GM12878 (cell line): ENCODE measurements around the gene ZC3H12D. TPM values are rescaled to one million over a fixed set of nuclear protein-coding genes. Genes with fewer than 3 reads are reported as not detected.
A peak's percentile ranks its signal among the peaks of the same experiment; 100 is the strongest.

Experiments used
- ATF7 ChIP-seq: fragments of 450-650 bp; IDR thresholded peaks from 2 replicates; pipeline ENCODE4 v1.6.1; 2016; ENCODE audit warnings: low read depth, mild to moderate bottlenecking
- BRCA1 ChIP-seq: IDR thresholded peaks from 2 replicates; pipeline ENCODE4 v1.6.1; 2011; ENCODE audit warnings: low read depth, low read length, improper control_type of control experiment
- CEBPB ChIP-seq, 2 experiments: fragments of 150-350 bp in 1 of 2; IDR thresholded peaks; 2 replicates each; pipeline ENCODE4 v1.6.1; 2012 to 2014; ENCODE audit warnings: low read depth in 2 of 2, low read length in 2 of 2, borderline replicate concordance in 1 of 2, inconsistent platforms in 1 of 2
- CHD1 ChIP-seq: IDR thresholded peaks from 2 replicates; pipeline ENCODE4 v1.6.1; 2012; ENCODE audit warnings: low read depth, low read length, improper control_type of control experiment
- CTCF ChIP-seq, 3 experiments: IDR thresholded peaks in 2 of 3; conservative IDR thresholded peaks in 1 of 3; 2 replicates each; pipeline ENCODE4 v1.5.1; 2011; ENCODE audit warnings: low read depth in 3 of 3, low read length in 3 of 3, mild to moderate bottlenecking in 3 of 3, control low read depth in 2 of 3, moderate library complexity in 2 of 3, inconsistent platforms in 1 of 3, mixed read lengths in 1 of 3; ENCODE audit not compliant: control insufficient read depth in 2 of 3, insufficient read depth in 1 of 3; ENCODE audit errors: extremely low read depth in 1 of 3
- FOS ChIP-seq: IDR thresholded peaks from 3 replicates; pipeline ENCODE4 v1.6.1; 2011; ENCODE audit warnings: borderline replicate concordance; ENCODE audit not compliant: insufficient read length; ENCODE audit errors: extremely low read depth
- FOXK2 ChIP-seq: fragments of 450-650 bp; IDR thresholded peaks from 2 replicates; pipeline ENCODE4 v1.6.1; 2017; ENCODE audit warnings: mild to moderate bottlenecking, moderate library complexity
- GATAD2B ChIP-seq: fragments of 450-650 bp; conservative IDR thresholded peaks from 2 replicates; pipeline ENCODE4 v1.6.1; 2017; ENCODE audit warnings: low read depth, mild to moderate bottlenecking, moderate library complexity
- HDAC2 ChIP-seq: fragments of 200-600 bp; sonication (generic); IDR thresholded peaks from 2 replicates; pipeline ENCODE4 v1.6.1; 2017
- HDGF ChIP-seq: fragments of 450-650 bp; IDR thresholded peaks from 2 replicates; pipeline ENCODE4 v1.6.1; 2016; ENCODE audit warnings: antibody characterized with exemption
- HSF1 ChIP-seq: fragments of 150-350 bp; IDR thresholded peaks from 2 replicates; pipeline ENCODE4 v1.6.1; 2014; ENCODE audit warnings: mild to moderate bottlenecking, low read depth, low read length
- KLF5 ChIP-seq: fragments of 450-650 bp; IDR thresholded peaks from 2 replicates; pipeline ENCODE4 v1.6.1; 2014; ENCODE audit warnings: mild to moderate bottlenecking; ENCODE audit not compliant: partially characterized antibody
- LARP7 ChIP-seq: fragments of 450-650 bp; IDR thresholded peaks from 2 replicates; pipeline ENCODE4 v1.6.1; 2017; ENCODE audit warnings: mild to moderate bottlenecking
- MEF2A ChIP-seq: IDR thresholded peaks from 2 replicates; pipeline ENCODE4 v1.6.1; 2011; ENCODE audit warnings: low read depth, mild to moderate bottlenecking, low read length, moderate library complexity; ENCODE audit not compliant: insufficient read depth
- MTA3 ChIP-seq: IDR thresholded peaks from 2 replicates; pipeline ENCODE4 v1.6.1; 2012; ENCODE audit warnings: low read length, inconsistent platforms, borderline replicate concordance
- NR2C1 ChIP-seq: fragments of 450-650 bp; IDR thresholded peaks from 2 replicates; pipeline ENCODE4 v1.6.1; 2017; ENCODE audit warnings: antibody characterized with exemption, mild to moderate bottlenecking, moderate library complexity
- NR2C2 ChIP-seq: IDR thresholded peaks from 2 replicates; pipeline ENCODE4 v1.6.1; 2011; ENCODE audit warnings: borderline replicate concordance, low read depth; ENCODE audit not compliant: control insufficient read depth, insufficient read length
- POLR2A ChIP-seq: IDR thresholded peaks from 2 replicates; pipeline ENCODE4 v1.6.1; 2011; ENCODE audit warnings: low read depth, mild to moderate bottlenecking, low read length
- POLR2AphosphoS5 ChIP-seq: IDR thresholded peaks from 2 replicates; pipeline ENCODE4 v1.6.1; 2011; ENCODE audit warnings: mild to moderate bottlenecking, low read length, inconsistent platforms
- RBBP5 ChIP-seq: fragments of 200-600 bp; sonication (generic); conservative IDR thresholded peaks from 2 replicates; pipeline ENCODE4 v1.6.1; 2016
- RCOR1 ChIP-seq: conservative IDR thresholded peaks from 2 replicates; pipeline ENCODE4 v1.6.1; 2012; ENCODE audit warnings: low read depth, low read length, improper control_type of control experiment
- SPI1 ChIP-seq: IDR thresholded peaks from 2 replicates; pipeline ENCODE4 v1.6.1; 2011; ENCODE audit warnings: low read depth, mild to moderate bottlenecking, low read length, moderate library complexity, borderline replicate concordance; ENCODE audit not compliant: insufficient read depth
- SREBF1 ChIP-seq: IDR thresholded peaks from 2 replicates; pipeline ENCODE4 v1.6.1; 2012; ENCODE audit warnings: mild to moderate bottlenecking, low read length
- SUPT20H ChIP-seq: IDR thresholded peaks from 2 replicates; pipeline ENCODE4 v1.6.1; 2011; ENCODE audit warnings: low read depth, mild to moderate bottlenecking, low read length, moderate library complexity, borderline replicate concordance; ENCODE audit not compliant: control insufficient read depth
- YY1 ChIP-seq: IDR thresholded peaks from 2 replicates; pipeline ENCODE4 v1.6.1; 2011; ENCODE audit warnings: low read depth, mild to moderate bottlenecking, low read length
- polyA plus RNA-seq, 11 experiments: library from polyadenylated mRNA; depleted of rRNA in 4 of 11; unstranded in 6 of 11; stranded (reverse) in 5 of 11; fragments of >200 nt; fragmentation: Nextera tagmentation in 4 of 11; fragmentation: Illumina TruSeq in 1 of 11; extraction: Ambion mirVana in 4 of 11; extraction: Trizol in 1 of 11; gene quantifications; 1 replicate in 1 of 11; 2 replicates in 10 of 11; pipeline versions ENCODE4 v1.2.1 to v1.2.3, GENCODE V29; 2011 to 2016; ENCODE audit warnings: inconsistent platforms in 2 of 11, missing spikeins in 2 of 11, low read depth in 1 of 11
- total RNA-seq, 4 experiments: library from RNA; depleted of rRNA in 3 of 4; stranded (reverse); fragments of >200 nt in 3 of 4; fragmentation: Illumina TruSeq in 1 of 4; extraction: Trizol in 1 of 4; gene quantifications; 2 replicates each; pipeline versions ENCODE4 v1.2.1 to v1.2.3, GENCODE V29; 2013 to 2021
- TF ChIP-seq, protein P1 (sequence below): fragments of 450-650 bp; IDR thresholded peaks from 2 replicates; pipeline ENCODE4 v1.6.1; 2016; ENCODE audit warnings: mild to moderate bottlenecking
- TF ChIP-seq, protein P2 (sequence below): IDR thresholded peaks from 2 replicates; pipeline ENCODE4 v1.6.1; 2012; ENCODE audit warnings: low read depth, low read length, improper control_type of control experiment

ZC3H12D gene
- total and polyA plus RNA-seq, 10 of the 15 experiments (the other 5 are each of a cell fraction or from before 2014, with no cell fraction given) = 1.4 to 29.7 (median 8.8) TPM

DNA sequence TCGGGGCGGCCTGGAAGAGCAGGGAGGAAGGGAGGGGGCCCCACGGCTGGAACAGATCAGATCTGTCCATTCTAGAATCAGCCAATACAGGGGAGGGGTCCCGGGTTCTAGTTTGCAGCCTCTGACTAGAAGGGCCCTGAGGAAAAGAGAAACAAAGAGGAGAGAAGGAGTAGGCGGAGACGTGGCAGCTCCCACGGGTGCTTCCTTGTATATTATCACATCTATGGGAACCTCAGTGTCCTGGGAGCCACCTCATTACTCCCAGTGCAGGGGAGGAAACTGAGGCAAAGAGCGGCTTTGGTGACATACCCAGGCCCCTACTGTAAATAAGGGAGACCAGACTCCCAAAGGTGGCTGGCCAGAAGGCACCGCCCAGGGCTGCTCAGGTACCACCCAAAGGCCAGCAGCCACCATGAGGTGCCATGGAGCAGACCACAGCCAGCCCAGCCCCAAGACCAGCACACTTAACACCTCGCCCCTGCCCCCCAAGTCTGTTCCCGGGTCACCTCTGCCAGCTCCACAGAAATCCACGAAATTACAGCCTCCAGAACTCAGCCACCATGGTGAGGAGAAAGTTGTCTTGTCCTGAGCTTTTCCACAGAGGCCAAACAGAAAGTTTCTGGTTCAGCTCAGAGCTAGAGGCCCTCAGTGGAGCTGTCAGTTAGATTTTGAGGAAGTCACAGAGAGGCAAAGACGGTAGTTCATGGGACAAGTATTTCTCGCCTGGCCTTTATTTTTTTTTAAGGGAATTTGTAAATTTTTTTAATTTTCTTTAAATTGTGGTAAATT, 2.1 kb downstream of the ZC3H12D start (continued):
- TF ChIP-seq HSF1 = no peak
- TF ChIP-seq NR2C2 = no peak
- TF ChIP-seq ATF7 = no peak
- no peak for TF ChIP-seq HDAC2
- no peak for TF ChIP-seq CHD1
- TF ChIP-seq CEBPB (IDR thresholded peaks at IDR 0.05; ENCODE audit: borderline replicate concordance in 1 of 2, low read depth in 2 of 2, low read length in 2 of 2) = no peak
- TF ChIP-seq SREBF1 = no peak
- TF ChIP-seq YY1 = no peak
- TF ChIP-seq MEF2A = no peak
- 0 out of 6 replicates have a peak, but pooled peaks of 1 of the 3 experiments have one; percentile 3 for TF ChIP-seq CTCF (IDR thresholded peaks at IDR 0.05 in 2 of 3, conservative IDR thresholded peaks at IDR 0.05 in 1 of 3; ENCODE audit: control insufficient read depth in 2 of 3, extremely low read depth in 1 of 3, insufficient read depth in 1 of 3, low read depth in 3 of 3, low read length in 3 of 3)
- TF ChIP-seq RBBP5 = no peak
- TF ChIP-seq, protein P1, sequence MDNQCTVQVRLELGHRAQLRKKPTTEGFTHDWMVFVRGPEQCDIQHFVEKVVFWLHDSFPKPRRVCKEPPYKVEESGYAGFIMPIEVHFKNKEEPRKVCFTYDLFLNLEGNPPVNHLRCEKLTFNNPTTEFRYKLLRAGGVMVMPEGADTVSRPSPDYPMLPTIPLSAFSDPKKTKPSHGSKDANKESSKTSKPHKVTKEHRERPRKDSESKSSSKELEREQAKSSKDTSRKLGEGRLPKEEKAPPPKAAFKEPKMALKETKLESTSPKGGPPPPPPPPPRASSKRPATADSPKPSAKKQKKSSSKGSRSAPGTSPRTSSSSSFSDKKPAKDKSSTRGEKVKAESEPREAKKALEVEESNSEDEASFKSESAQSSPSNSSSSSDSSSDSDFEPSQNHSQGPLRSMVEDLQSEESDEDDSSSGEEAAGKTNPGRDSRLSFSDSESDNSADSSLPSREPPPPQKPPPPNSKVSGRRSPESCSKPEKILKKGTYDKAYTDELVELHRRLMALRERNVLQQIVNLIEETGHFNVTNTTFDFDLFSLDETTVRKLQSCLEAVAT = 0 out of 2 replicates have a peak, but pooled peaks have one; percentile 12
- TF ChIP-seq MTA3 = no peak
- TF ChIP-seq POLR2AphosphoS5 = peak; percentile 62
- no peak for TF ChIP-seq SUPT20H
- no peak for TF ChIP-seq BRCA1
- peak; percentile 87 for TF ChIP-seq SPI1
- no peak for TF ChIP-seq KLF5
- no peak for TF ChIP-seq RCOR1
- TF ChIP-seq FOS = no peak
- TF ChIP-seq LARP7 = peak; percentile 52; the same call in 1 of the 2 replicates
- 0 out of 2 replicates have a peak, but pooled peaks have one; percentile 1 for TF ChIP-seq POLR2A
- TF ChIP-seq, protein P2, sequence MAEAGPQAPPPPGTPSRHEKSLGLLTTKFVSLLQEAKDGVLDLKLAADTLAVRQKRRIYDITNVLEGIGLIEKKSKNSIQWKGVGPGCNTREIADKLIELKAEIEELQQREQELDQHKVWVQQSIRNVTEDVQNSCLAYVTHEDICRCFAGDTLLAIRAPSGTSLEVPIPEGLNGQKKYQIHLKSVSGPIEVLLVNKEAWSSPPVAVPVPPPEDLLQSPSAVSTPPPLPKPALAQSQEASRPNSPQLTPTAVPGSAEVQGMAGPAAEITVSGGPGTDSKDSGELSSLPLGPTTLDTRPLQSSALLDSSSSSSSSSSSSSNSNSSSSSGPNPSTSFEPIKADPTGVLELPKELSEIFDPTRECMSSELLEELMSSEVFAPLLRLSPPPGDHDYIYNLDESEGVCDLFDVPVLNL = no peak
- no peak for TF ChIP-seq FOXK2
- TF ChIP-seq GATAD2B = peak; percentile 75; the same call in 1 of the 2 replicates
- TF ChIP-seq HDGF = 0 out of 2 replicates have a peak, but pooled peaks have one; percentile 6
- no peak for TF ChIP-seq NR2C1
